Nephron (organoid): ENCODE measurements around the gene RSRC1.
"Not testable (repeated sequence)": the region's sequence is repeated elsewhere in the genome, so short reads cannot be mapped to it uniquely, and the experiment has no call there.

ENCODE experiments used
- H3K27ac Mint-ChIP-seq, 3 experiments: 2 replicates each; pipeline ENCODE4 v1.8.0; 2020; ENCODE audit warnings: mixed read lengths in 3 of 3, mild to moderate bottlenecking in 2 of 3, moderate library complexity in 1 of 3
- H3K27me3 Mint-ChIP-seq: 2 replicates; pipeline ENCODE4 v1.8.0; 2021; ENCODE audit warnings: low read depth, mild to moderate bottlenecking, moderate library complexity, mixed read lengths
- H3K36me3 Mint-ChIP-seq: 2 replicates; pipeline ENCODE4 v1.8.0; 2020; ENCODE audit warnings: low read depth, mixed read lengths
- H3K4me1 Mint-ChIP-seq: 2 replicates; pipeline ENCODE4 v1.8.0; 2020; ENCODE audit warnings: mixed read lengths
- H3K4me3 Mint-ChIP-seq, 3 experiments: 2 replicates each; pipeline ENCODE4 v1.8.0; 2020; ENCODE audit warnings: mild to moderate bottlenecking in 3 of 3, mixed read lengths in 3 of 3, moderate library complexity in 2 of 3
- H3K9me3 Mint-ChIP-seq: 2 replicates; pipeline ENCODE4 v1.8.0; 2020; ENCODE audit warnings: mixed read lengths
- TF ChIP-seq, protein P1 (sequence below), 3 experiments: fragments of 200-600 bp; sonication (generic); IDR thresholded peaks; one replicate each; pipeline ENCODE4 v1.5.0; 2021; ENCODE audit warnings: antibody characterized with exemption in 3 of 3; ENCODE audit not compliant: unreplicated experiment in 3 of 3

The RSRC1 gene, protein sequence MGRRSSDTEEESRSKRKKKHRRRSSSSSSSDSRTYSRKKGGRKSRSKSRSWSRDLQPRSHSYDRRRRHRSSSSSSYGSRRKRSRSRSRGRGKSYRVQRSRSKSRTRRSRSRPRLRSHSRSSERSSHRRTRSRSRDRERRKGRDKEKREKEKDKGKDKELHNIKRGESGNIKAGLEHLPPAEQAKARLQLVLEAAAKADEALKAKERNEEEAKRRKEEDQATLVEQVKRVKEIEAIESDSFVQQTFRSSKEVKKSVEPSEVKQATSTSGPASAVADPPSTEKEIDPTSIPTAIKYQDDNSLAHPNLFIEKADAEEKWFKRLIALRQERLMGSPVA

DNA sequence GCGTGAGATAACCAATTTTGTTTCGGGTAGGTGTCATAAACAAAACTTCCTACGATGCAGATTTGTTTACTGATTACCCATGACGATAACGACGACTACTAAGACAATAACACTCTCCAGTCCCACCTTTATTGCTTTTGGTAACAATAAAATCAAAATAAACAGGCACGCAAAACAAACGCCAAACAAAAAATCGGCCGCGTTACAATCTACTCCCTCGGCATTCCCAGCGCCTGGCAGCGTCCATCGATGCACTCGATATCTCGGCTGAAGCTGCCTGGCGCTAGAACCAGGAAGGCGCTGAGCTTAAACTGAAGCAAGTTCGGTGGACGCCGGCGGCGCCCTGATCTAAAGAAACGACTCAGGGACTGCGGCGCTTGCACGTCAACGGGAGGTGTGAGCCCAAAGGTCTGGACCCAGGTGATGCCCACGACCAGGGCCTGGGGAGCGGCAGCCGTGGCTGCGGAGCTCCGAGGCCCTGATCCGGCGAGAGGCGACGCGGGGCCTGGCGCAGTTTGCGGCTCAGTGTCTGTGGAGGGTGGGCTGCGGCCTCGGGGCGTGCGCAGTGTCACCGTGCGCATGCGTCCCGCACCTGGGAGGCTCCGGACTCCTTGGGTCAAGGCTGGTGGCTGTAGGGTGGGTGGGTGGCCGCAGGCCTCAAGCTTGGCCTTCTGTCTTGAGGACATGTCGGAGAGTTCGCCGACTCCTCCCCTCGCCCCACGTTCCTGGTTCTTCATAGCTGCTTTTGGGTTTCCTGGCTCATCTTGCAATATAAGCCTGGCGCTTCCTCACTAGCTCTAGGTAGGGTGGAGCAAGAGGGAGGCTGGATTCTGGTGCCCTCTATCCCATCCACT lies at the start of gene RSRC1:
Gene RSRC1 (plus strand): TSS at position 286 of the 854 bp plus-strand sequence. CDS start 12,016 bp downstream, outside the sequence.
- Mint-ChIP-seq H3K27me3 (peaks cover 56% of the 10 kb centered on the region), H3K27ac (peak within 1 kb of the TSS; percentile 7 to 93 (median 36)), H3K4me1 (peaks cover 31% of the 10 kb centered on the region), H3K9me3 (peaks cover 16% of the 10 kb centered on the region), H3K36me3 (peaks cover 31% of the 10 kb centered on the region), H3K4me3 (peak within 1 kb of the TSS; percentile 89 to 94 (median 94))
- TF ChIP-seq, protein P1, sequence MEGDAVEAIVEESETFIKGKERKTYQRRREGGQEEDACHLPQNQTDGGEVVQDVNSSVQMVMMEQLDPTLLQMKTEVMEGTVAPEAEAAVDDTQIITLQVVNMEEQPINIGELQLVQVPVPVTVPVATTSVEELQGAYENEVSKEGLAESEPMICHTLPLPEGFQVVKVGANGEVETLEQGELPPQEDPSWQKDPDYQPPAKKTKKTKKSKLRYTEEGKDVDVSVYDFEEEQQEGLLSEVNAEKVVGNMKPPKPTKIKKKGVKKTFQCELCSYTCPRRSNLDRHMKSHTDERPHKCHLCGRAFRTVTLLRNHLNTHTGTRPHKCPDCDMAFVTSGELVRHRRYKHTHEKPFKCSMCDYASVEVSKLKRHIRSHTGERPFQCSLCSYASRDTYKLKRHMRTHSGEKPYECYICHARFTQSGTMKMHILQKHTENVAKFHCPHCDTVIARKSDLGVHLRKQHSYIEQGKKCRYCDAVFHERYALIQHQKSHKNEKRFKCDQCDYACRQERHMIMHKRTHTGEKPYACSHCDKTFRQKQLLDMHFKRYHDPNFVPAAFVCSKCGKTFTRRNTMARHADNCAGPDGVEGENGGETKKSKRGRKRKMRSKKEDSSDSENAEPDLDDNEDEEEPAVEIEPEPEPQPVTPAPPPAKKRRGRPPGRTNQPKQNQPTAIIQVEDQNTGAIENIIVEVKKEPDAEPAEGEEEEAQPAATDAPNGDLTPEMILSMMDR (IDR thresholded peaks at IDR 0.05; ENCODE audit: unreplicated experiment in 3 of 3), result no peak

DNA sequence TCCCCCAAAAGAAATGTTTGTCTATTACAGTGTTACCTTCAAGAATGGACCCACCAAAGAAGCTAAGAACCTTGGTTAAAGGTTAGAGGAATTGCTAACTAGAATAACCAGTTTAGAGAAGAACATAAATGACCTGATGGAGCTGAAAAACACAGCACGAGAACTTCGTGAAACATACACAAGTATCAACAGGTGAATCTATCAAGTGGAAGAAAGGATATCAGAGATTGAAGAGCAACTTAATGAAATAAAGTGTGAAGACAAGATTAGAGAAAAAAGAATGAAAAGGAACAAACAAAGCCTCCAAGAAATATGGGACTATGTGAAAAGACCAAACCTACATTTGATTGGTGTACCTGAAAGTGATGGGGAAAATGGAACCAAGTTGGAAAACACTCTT lies 44.3 kb upstream of the RSRC1 start:
- not testable (repeated sequence) for H3K36me3 Mint-ChIP-seq, H3K27me3 Mint-ChIP-seq, H3K4me1 Mint-ChIP-seq, H3K9me3 Mint-ChIP-seq, H3K4me3 Mint-ChIP-seq
- peak overlapping the region in 1 of 3 experiments; percentile 73 for H3K27ac Mint-ChIP-seq

- Mint-ChIP-seq H3K4me1 (no peaks in the 10 kb centered on the region), H3K27ac (no peak overlapping the region), H3K4me3 (no peak overlapping the region), H3K27me3 (peaks cover 11% of the 10 kb centered on the region), H3K9me3 (no peaks in the 10 kb centered on the region), H3K36me3 (no peaks in the 10 kb centered on the region)
- TF ChIP-seq, protein P1 (IDR thresholded peaks at IDR 0.05; ENCODE audit: unreplicated experiment in 3 of 3), result no peak
These were observed 37.1 kb upstream of the RSRC1 start for GRCh38 chr3:158072790-158073189.

GRCh38 chr3:158074591-158074990 lies 35.3 kb upstream of the RSRC1 start:
- Mint-ChIP-seq H3K27me3 (peaks cover 7% of the 10 kb centered on the region), H3K4me3 (no peak overlapping the region), H3K27ac (no peak overlapping the region), H3K9me3 (no peaks in the 10 kb centered on the region), H3K36me3 (no peaks in the 10 kb centered on the region), H3K4me1 (no peaks in the 10 kb centered on the region)
- TF ChIP-seq, protein P1 (IDR thresholded peaks at IDR 0.05; ENCODE audit: unreplicated experiment in 3 of 3), result no peak

DNA sequence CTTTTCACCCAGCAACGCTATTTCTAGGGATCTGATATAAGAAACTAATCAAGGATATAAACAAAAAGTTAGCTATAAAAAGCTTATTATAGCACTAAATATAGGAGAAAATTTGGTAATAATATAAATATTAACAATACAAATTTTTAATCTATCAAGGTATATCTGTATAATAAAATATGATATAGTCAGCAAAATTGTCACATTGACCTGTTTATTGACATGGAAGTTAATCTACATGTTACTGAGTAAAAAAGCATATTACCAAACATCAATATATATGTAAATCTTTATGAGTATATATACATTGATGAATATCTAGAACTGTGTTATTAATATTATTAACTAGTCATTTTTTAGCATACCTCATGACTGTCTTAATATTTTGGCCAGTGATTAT lies 30.3 kb upstream of the RSRC1 start:
- Mint-ChIP-seq H3K27me3 (peaks cover 21% of the 10 kb centered on the region), H3K4me3 (no peak overlapping the region), H3K36me3 (no peaks in the 10 kb centered on the region), H3K9me3 (no peaks in the 10 kb centered on the region), H3K27ac (no peak overlapping the region), H3K4me1 (no peaks in the 10 kb centered on the region)
- TF ChIP-seq, protein P1 (IDR thresholded peaks at IDR 0.05; ENCODE audit: unreplicated experiment in 3 of 3), result no peak

DNA sequence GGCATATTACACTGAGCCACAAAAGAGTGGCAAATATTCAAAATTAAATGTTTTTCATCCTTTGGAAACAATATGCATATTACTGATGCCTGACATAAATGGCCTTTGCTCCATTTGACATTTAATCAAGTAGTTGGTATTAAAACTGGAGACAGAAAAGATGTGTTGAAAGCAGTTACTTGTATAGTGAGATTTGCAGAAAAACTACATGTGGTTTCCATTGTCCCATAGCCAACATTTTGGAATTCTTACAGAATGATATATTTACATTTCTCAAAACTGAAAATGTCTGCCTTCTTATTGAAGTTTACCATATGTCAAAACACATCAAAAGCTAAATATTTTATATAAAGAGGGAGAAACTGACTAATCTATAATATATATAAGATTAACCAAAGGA lies 25.2 kb upstream of the RSRC1 start:
- Mint-ChIP-seq H3K27ac (no peak overlapping the region), H3K4me3 (no peak overlapping the region), H3K36me3 (no peaks in the 10 kb centered on the region), H3K9me3 (no peaks in the 10 kb centered on the region), H3K4me1 (no peaks in the 10 kb centered on the region), H3K27me3 (peaks cover 55% of the 10 kb centered on the region)
- TF ChIP-seq, protein P1 (IDR thresholded peaks at IDR 0.05; ENCODE audit: unreplicated experiment in 3 of 3), result no peak
